ENCODE results near the gene MRPL2.

DNA sequence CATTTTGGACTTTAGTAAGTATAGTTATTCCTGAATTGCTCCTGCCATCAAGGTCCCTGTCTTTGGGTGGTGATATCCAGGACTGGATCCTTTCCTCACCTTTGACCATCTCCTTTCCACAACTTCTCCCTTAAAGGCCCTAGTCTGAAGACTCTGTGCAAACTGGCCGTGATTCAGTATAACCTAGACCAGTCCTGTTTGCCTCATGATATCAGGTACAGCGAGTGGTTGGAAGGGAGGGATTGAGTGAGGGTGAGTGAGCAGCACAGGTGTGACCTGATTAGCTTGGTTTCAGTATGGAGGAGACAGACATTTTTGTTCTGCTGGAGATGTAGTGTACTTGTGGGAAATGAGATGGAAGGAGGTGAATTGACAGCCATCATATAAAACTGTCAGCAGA, 40.1 kb downstream of the MRPL2 start:
- TF ChIP-seq, protein P1, sequence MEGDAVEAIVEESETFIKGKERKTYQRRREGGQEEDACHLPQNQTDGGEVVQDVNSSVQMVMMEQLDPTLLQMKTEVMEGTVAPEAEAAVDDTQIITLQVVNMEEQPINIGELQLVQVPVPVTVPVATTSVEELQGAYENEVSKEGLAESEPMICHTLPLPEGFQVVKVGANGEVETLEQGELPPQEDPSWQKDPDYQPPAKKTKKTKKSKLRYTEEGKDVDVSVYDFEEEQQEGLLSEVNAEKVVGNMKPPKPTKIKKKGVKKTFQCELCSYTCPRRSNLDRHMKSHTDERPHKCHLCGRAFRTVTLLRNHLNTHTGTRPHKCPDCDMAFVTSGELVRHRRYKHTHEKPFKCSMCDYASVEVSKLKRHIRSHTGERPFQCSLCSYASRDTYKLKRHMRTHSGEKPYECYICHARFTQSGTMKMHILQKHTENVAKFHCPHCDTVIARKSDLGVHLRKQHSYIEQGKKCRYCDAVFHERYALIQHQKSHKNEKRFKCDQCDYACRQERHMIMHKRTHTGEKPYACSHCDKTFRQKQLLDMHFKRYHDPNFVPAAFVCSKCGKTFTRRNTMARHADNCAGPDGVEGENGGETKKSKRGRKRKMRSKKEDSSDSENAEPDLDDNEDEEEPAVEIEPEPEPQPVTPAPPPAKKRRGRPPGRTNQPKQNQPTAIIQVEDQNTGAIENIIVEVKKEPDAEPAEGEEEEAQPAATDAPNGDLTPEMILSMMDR (IDR thresholded peaks at IDR 0.05; ENCODE audit: insufficient read depth, low read depth, low read length), result no peak
- TF ChIP-seq EZH2 (IDR thresholded peaks at IDR 0.05; ENCODE audit: insufficient read depth, low read length), result no peak
